Osteocyte (in vitro differentiated cells): ENCODE results near the gene KRTAP13-3. TPM values are rescaled to one million over a fixed set of nuclear protein-coding genes. Genes with fewer than 3 reads are reported as not detected.

Experiments
- DNase-seq: peaks from one replicate; pipeline ENCODE4 v3.0.0; 2021; ENCODE audit warnings: mixed read lengths; ENCODE audit not compliant: unreplicated experiment; ENCODE audit errors: extremely low spot score
- H3K27ac Mint-ChIP-seq: one replicate; pipeline ENCODE4 v1.8.0; 2021; ENCODE audit warnings: mild to moderate bottlenecking, mixed read lengths; ENCODE audit not compliant: unreplicated experiment
- H3K27me3 Mint-ChIP-seq: one replicate; pipeline ENCODE4 v1.8.0; 2021; ENCODE audit warnings: mixed read lengths; ENCODE audit not compliant: unreplicated experiment
- H3K36me3 Mint-ChIP-seq: one replicate; pipeline ENCODE4 v1.8.0; 2021; ENCODE audit warnings: mixed read lengths; ENCODE audit not compliant: unreplicated experiment
- H3K4me1 Mint-ChIP-seq: one replicate; pipeline ENCODE4 v1.8.0; 2021; ENCODE audit warnings: mixed read lengths; ENCODE audit not compliant: unreplicated experiment
- H3K4me3 Mint-ChIP-seq: one replicate; pipeline ENCODE4 v1.8.0; 2021; ENCODE audit warnings: mild to moderate bottlenecking, moderate library complexity, mixed read lengths; ENCODE audit not compliant: unreplicated experiment
- H3K9me3 Mint-ChIP-seq: one replicate; pipeline ENCODE4 v1.8.0; 2021; ENCODE audit warnings: mixed read lengths; ENCODE audit not compliant: unreplicated experiment
- long read RNA-seq: library from polyadenylated mRNA; unstranded; transcript quantifications from one replicate; pipeline ENCODE4 v2.0.0, GENCODE V29; 2021
- total RNA-seq: library from RNA; stranded (reverse); gene quantifications from 2 replicates; pipeline ENCODE4 v1.2.1, GENCODE V29; 2021
- TF ChIP-seq, protein P1 (sequence below): fragments of 200-600 bp; sonication (generic); IDR thresholded peaks from 2 replicates; pipeline ENCODE4 v1.5.0; 2021; ENCODE audit warnings: antibody characterized with exemption, mild to moderate bottlenecking, moderate library complexity

KRTAP13-3 gene, protein sequence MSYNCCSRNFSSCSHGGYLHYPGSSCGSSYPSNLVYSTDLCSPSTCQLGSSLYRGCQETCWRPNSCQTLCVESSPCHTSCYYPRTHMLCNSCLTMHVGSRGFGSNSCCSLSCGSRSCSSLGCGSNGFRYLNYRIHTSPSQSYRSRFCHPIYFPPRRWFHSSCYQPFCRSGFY
- not detected in 2 replicates for total RNA-seq
- long read RNA-seq, result 0 reads

DNA sequence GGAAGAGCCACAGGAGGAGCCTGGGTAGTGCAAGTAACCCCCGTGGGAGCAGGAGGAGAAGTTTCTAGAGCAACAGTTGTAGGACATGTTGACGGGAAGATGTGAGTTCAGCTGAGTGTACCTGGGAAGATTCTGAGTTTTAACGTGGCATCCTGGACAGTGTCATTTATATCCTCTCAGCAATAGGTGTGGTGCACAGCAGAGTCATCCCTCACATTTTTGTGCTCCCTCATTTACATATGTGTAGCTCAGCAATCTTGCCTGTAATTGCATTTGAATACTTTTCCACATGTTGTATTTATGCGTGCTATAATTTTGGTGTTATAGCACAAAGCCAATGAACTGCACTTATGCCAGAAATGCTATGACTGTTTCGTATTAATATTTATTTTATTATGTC is at the start of gene KRTAP13-3:
Gene KRTAP13-3, minus strand, starts transcription at position 101 of the 400 bp plus-strand sequence. Its CDS starts 14 bp downstream, at position 87.
- DNase-seq, result no peak
- TF ChIP-seq, protein P1, sequence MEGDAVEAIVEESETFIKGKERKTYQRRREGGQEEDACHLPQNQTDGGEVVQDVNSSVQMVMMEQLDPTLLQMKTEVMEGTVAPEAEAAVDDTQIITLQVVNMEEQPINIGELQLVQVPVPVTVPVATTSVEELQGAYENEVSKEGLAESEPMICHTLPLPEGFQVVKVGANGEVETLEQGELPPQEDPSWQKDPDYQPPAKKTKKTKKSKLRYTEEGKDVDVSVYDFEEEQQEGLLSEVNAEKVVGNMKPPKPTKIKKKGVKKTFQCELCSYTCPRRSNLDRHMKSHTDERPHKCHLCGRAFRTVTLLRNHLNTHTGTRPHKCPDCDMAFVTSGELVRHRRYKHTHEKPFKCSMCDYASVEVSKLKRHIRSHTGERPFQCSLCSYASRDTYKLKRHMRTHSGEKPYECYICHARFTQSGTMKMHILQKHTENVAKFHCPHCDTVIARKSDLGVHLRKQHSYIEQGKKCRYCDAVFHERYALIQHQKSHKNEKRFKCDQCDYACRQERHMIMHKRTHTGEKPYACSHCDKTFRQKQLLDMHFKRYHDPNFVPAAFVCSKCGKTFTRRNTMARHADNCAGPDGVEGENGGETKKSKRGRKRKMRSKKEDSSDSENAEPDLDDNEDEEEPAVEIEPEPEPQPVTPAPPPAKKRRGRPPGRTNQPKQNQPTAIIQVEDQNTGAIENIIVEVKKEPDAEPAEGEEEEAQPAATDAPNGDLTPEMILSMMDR, result no peak
- Mint-ChIP-seq H3K4me3 (no peak within 1 kb of the TSS), H3K36me3 (no peaks in the 10 kb centered on the region), H3K9me3 (no peaks in the 10 kb centered on the region), H3K27me3 (peaks cover 13% of the 10 kb centered on the region), H3K4me1 (no peaks in the 10 kb centered on the region), H3K27ac (no peak within 1 kb of the TSS)

DNA sequence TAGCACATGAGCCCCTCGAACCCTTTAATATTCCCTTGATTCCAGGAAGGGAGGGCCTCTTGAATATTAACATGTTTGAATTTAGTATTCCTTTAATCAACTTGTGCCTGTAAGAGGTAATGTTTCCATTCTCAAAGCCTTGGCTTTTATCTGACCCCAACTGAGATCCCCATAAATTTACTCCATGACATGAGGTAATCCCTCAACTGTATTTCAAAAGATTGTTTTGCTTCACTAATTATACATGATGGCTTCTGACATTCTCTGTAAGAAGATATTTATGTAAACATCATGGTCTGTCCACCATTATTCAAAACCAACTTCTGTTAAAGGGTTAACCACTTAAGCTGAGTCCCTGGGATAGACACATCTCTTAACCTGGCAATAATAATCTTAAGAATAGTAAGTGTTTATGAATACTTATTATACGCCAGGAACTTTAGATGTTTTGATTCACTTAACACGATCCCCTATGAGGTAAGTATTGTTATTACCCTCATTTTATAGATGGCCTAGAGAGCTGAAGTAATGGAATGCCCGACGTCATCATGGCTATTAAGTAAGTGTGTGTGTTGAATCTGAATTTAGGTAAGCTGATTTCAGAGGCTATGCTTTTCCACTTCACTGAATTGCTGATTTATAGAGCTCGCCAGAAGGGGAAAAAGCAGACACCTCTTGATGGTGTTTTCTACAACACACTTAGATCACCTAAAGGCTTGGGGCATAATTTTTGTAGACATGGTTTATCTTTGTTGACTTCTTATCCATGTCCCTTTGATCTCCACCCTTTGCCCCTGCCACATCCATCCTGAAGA is 43.4 kb upstream of the KRTAP13-3 start:
- no peak for DNase-seq
- no peaks in the 10 kb centered on the region for H3K36me3 Mint-ChIP-seq
- TF ChIP-seq, protein P1, result no peak
- no peak overlapping the region for H3K4me3 Mint-ChIP-seq
- H3K27ac Mint-ChIP-seq, result no peak overlapping the region
- no peaks in the 10 kb centered on the region for H3K27me3 Mint-ChIP-seq
- peaks cover 1% of the 10 kb centered on the region for H3K4me1 Mint-ChIP-seq
- peaks cover 6% of the 10 kb centered on the region for H3K9me3 Mint-ChIP-seq

DNA sequence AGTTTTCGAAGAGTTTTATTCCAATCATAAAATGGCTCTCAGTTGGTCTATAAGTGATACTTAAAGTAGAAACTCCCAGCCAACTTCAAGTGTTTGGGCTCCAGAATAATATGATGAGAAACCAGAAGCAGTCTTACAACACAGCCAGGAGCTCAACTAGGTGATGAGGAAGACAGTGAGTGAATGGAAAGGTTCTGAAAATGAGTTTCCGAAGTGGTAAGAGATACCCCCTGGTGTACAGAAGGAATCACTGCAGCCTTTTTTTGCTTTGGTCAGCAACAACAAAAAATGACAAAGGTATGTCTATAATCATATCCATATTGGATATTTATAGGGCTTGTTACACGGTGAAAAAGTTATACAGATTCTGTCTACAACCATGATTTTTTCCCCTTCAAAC is 38.0 kb upstream of the KRTAP13-3 start:
- Mint-ChIP-seq H3K4me1 (no peaks in the 10 kb centered on the region), H3K4me3 (no peak overlapping the region), H3K27me3 (no peaks in the 10 kb centered on the region), H3K27ac (no peak overlapping the region), H3K9me3 (no peaks in the 10 kb centered on the region), H3K36me3 (no peaks in the 10 kb centered on the region)
- TF ChIP-seq, protein P1, result peak; percentile 54
- no peak for DNase-seq

DNA sequence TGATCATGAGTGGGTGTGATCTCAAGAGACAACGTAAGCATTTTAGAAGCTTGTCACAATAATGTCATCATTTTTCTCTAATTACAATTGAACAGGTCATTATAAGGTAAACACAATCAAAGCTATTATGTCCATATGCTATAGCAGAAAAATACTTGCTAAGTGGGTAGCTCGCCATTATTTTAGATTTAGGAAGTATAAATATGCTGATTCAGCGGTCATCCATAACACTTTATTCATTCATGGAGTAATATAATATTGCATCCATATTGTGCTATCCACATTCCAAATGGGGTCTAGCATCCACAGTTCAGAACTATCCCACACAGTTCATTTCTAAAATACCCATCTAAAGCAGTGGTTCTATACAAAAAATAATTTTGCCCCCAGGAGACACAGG is 22.8 kb upstream of the KRTAP13-3 start:
- Mint-ChIP-seq H3K27ac (no peak overlapping the region), H3K27me3 (no peaks in the 10 kb centered on the region), H3K4me3 (no peak overlapping the region), H3K36me3 (no peaks in the 10 kb centered on the region), H3K4me1 (no peaks in the 10 kb centered on the region), H3K9me3 (no peaks in the 10 kb centered on the region)
- no peak for DNase-seq
- TF ChIP-seq, protein P1, result no peak

DNA sequence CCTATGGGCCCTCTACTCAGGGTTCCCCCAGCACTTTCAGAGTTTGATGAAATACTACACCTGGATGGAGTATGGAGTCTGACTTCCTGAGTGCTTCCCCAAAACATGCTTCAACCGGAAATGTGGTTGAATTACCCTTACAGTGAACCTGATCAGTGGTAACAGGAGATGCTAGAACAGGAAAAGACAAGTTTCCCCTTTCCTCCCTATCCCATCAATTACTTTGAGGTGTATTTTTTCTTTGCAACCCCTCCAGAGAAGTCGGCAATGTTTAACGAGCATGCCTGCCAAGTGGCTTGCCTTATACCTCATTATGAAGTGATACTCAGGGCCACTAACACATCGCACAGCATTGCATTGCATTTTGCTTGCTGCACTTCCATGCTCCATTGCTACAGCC is 21.3 kb upstream of the KRTAP13-3 start:
- no peak for DNase-seq
- Mint-ChIP-seq H3K36me3 (no peaks in the 10 kb centered on the region), H3K4me3 (no peak overlapping the region), H3K4me1 (no peaks in the 10 kb centered on the region), H3K27ac (no peak overlapping the region), H3K27me3 (no peaks in the 10 kb centered on the region), H3K9me3 (no peaks in the 10 kb centered on the region)
- TF ChIP-seq, protein P1, result no peak
